HepG2 (cell line): ENCODE measurements around the gene ANKRD42. TPM values are rescaled to one million over a fixed set of nuclear protein-coding genes. Genes with fewer than 3 reads are reported as not detected.

Experiments used
- CCAR2 ChIP-seq: fragments of 200-400 bp; formaldehyde crosslinking; optimal IDR thresholded peaks from 2 replicates; pipeline ENCODE3; 2018; ENCODE audit warnings: low read depth, mild to moderate bottlenecking, low read length, moderate library complexity
- ELF3 ChIP-seq: IDR thresholded peaks from 2 replicates; pipeline ENCODE4 v1.6.1; 2016; ENCODE audit warnings: missing genetic modification reagents, missing compliant biosample characterization
- ERF ChIP-seq: IDR thresholded peaks from 2 replicates; pipeline ENCODE4 v1.6.1; 2018; ENCODE audit warnings: missing biosample characterization, missing genetic modification reagents
- GABPA ChIP-seq, 2 experiments: IDR thresholded peaks; 2 replicates each; pipeline ENCODE4 v1.6.1; 2011 to 2016; ENCODE audit warnings: low read depth in 2 of 2, low read length in 1 of 2, missing biosample characterization in 1 of 2, missing genetic modification characterization in 1 of 2
- HOXA3 ChIP-seq: sonication (generic); formaldehyde crosslinking; IDR thresholded peaks from 2 replicates; pipeline ENCODE4 v1.5.0; 2020; ENCODE audit warnings: missing genetic modification reagents
- KDM5B ChIP-seq: sonication (generic); formaldehyde crosslinking; IDR thresholded peaks from 2 replicates; pipeline ENCODE4 v1.4.0; 2020; ENCODE audit warnings: missing genetic modification reagents, mild to moderate bottlenecking, borderline replicate concordance
- MIER3 ChIP-seq: IDR thresholded peaks from 2 replicates; pipeline ENCODE4 v1.6.1; 2016; ENCODE audit warnings: missing compliant biosample characterization, borderline replicate concordance
- MTA1 ChIP-seq: sonication (generic); formaldehyde crosslinking; IDR thresholded peaks from 2 replicates; pipeline ENCODE4 v1.4.0; 2020; ENCODE audit warnings: missing genetic modification reagents, mild to moderate bottlenecking, borderline replicate concordance
- MYC ChIP-seq: sonication (generic); formaldehyde crosslinking; IDR thresholded peaks from 2 replicates; pipeline ENCODE4 v1.9.0; 2021; ENCODE audit warnings: missing genetic modification reagents, borderline replicate concordance
- RBM39 ChIP-seq: fragments of 200-400 bp; formaldehyde crosslinking; IDR thresholded peaks from one replicate; pipeline ENCODE4 v1.6.1; 2018; ENCODE audit warnings: antibody characterized with exemption, mild to moderate bottlenecking, low read depth, low read length; ENCODE audit not compliant: poor library complexity, severe bottlenecking
- SIX1 ChIP-seq: sonication (generic); formaldehyde crosslinking; IDR thresholded peaks from 2 replicates; pipeline ENCODE4 v1.4.0; 2020; ENCODE audit warnings: missing genetic modification reagents, borderline replicate concordance
- SIX4 ChIP-seq: sonication (generic); formaldehyde crosslinking; IDR thresholded peaks from 2 replicates; pipeline ENCODE4 v1.4.0; 2020; ENCODE audit warnings: missing genetic modification reagents
- SRF ChIP-seq: IDR thresholded peaks from 2 replicates; pipeline ENCODE4 v1.6.1; 2011; ENCODE audit warnings: mild to moderate bottlenecking, low read depth, low read length, moderate library complexity
- TMF1 ChIP-seq: sonication (generic); formaldehyde crosslinking; IDR thresholded peaks from 2 replicates; pipeline ENCODE4 v1.8.1; 2022; ENCODE audit warnings: low read depth, missing genetic modification reagents
- TOE1 ChIP-seq: sonication (generic); formaldehyde crosslinking; IDR thresholded peaks from 2 replicates; pipeline ENCODE4 v1.4.0; 2020; ENCODE audit warnings: mild to moderate bottlenecking, missing genetic modification reagents
- XBP1 ChIP-seq: sonication (generic); formaldehyde crosslinking; IDR thresholded peaks from 2 replicates; pipeline ENCODE4 v1.5.0; 2020; ENCODE audit warnings: missing genetic modification reagents
- ZFYVE20 ChIP-seq: sonication (generic); formaldehyde crosslinking; IDR thresholded peaks from 2 replicates; pipeline ENCODE4 v1.8.0; 2023; ENCODE audit warnings: low read depth, mild to moderate bottlenecking, moderate library complexity, missing genetic modification reagents, borderline replicate concordance
- ZNF562 ChIP-seq: sonication (generic); formaldehyde crosslinking; IDR thresholded peaks from 2 replicates; pipeline ENCODE4 v1.8.0; 2022; ENCODE audit warnings: missing genetic modification reagents, borderline replicate concordance
- ZNF709 ChIP-seq: sonication (generic); formaldehyde crosslinking; IDR thresholded peaks from 2 replicates; pipeline ENCODE4 v1.5.0; 2020; ENCODE audit warnings: mild to moderate bottlenecking, missing genetic modification reagents
- ZNF746 ChIP-seq: sonication (generic); formaldehyde crosslinking; IDR thresholded peaks from 2 replicates; pipeline ENCODE4 v1.8.0; 2022; ENCODE audit warnings: mild to moderate bottlenecking, missing genetic modification reagents
- ZNF773 ChIP-seq: sonication (generic); formaldehyde crosslinking; IDR thresholded peaks from 2 replicates; pipeline ENCODE4 v1.4.0; 2020; ENCODE audit warnings: missing genetic modification reagents, borderline replicate concordance
- polyA plus RNA-seq, 8 experiments: library from polyadenylated mRNA; depleted of rRNA in 3 of 8; stranded (reverse) in 7 of 8; unstranded in 1 of 8; fragments of >200 nt; fragmentation: Illumina TruSeq in 4 of 8; extraction: Trizol in 4 of 8; gene quantifications; 2 replicates each; pipeline versions ENCODE4 v1.2.1 to v1.2.3, GENCODE V29; 2011 to 2016; ENCODE audit warnings: low read depth in 4 of 8, missing spikeins in 1 of 8, mixed read lengths in 1 of 8; ENCODE audit not compliant: insufficient read depth in 1 of 8
- total RNA-seq, 5 experiments: library from RNA; depleted of rRNA; stranded (reverse); fragments of >200 nt; fragmentation: Illumina TruSeq; extraction: Trizol; gene quantifications; 2 replicates each; pipeline ENCODE4 v1.2.3, GENCODE V29; 2016; ENCODE audit warnings: low read depth in 1 of 5
- TF ChIP-seq, protein P1 (sequence below): sonication (generic); formaldehyde crosslinking; IDR thresholded peaks from 2 replicates; pipeline ENCODE4 v1.5.0; 2020; ENCODE audit warnings: mild to moderate bottlenecking, missing genetic modification reagents, moderate library complexity
- TF ChIP-seq, protein P2 (sequence below): sonication (generic); formaldehyde crosslinking; IDR thresholded peaks from 2 replicates; pipeline ENCODE4 v1.5.1; 2020; ENCODE audit warnings: mild to moderate bottlenecking, missing genetic modification reagents, borderline replicate concordance
- TF ChIP-seq, protein P3 (sequence below): sonication (generic); formaldehyde crosslinking; IDR thresholded peaks from 2 replicates; pipeline ENCODE4 v1.4.0; 2020; ENCODE audit warnings: missing genetic modification reagents, borderline replicate concordance

ANKRD42 gene
- total and polyA plus RNA-seq, 2 of the 13 experiments (the other 11 are each of a cell fraction or from before 2014, with no cell fraction given): 2.2 to 3.7 TPM

DNA sequence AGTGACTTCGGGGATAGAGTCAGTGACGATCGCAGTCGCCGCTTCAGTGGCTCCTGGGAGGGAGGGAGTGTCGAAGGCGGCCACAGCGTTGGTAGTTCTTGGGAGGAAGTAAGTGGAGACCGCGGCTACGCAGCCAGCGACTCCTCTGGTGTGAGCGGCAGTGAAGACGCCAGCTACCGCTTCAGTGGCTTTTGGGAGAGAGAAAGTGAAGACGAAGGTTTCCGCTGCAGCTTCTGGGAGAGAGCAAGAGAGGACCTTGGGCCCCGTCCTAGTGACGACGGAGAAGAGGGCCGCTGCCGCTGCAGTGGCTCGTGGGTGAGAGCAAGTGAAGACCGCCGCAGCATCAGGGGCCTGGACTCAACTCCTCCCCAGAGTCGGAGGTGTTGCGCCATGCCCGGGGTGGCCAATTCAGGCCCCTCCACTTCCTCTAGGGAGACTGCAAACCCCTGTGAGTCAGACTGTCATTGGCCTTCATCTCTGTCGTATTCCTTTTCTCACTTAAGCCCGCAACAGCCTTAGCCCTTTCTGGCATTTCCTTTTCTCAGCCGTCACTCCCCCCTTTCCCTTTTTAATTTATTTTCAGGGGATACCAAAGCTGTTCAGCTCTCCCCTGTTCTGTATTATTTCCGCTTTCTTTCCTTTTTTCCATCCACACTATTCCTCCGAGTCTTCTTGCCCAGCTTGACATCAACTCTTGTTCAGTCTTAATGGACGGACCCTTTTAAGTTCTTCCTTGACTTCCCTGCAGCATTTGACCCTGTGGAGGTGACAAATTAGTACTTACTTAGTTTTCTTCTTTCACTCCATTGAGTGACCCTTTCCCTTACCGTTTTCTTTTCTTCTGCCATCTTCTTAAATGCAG is 1.0 kb downstream of the ANKRD42 start (continued):
- TF ChIP-seq XBP1 (CRISPR knock-in tag): no peak
- TF ChIP-seq KDM5B (CRISPR knock-in tag): peak; percentile 66; the same call in 1 of the 2 replicates
- TF ChIP-seq TOE1: no peak
- no peak for TF ChIP-seq ZNF746 (CRISPR knock-in tag)
- TF ChIP-seq MTA1: 0 out of 2 replicates have a peak, but pooled peaks have one; percentile 54
- peak; percentile 37 for TF ChIP-seq RBM39
- TF ChIP-seq, protein P1, sequence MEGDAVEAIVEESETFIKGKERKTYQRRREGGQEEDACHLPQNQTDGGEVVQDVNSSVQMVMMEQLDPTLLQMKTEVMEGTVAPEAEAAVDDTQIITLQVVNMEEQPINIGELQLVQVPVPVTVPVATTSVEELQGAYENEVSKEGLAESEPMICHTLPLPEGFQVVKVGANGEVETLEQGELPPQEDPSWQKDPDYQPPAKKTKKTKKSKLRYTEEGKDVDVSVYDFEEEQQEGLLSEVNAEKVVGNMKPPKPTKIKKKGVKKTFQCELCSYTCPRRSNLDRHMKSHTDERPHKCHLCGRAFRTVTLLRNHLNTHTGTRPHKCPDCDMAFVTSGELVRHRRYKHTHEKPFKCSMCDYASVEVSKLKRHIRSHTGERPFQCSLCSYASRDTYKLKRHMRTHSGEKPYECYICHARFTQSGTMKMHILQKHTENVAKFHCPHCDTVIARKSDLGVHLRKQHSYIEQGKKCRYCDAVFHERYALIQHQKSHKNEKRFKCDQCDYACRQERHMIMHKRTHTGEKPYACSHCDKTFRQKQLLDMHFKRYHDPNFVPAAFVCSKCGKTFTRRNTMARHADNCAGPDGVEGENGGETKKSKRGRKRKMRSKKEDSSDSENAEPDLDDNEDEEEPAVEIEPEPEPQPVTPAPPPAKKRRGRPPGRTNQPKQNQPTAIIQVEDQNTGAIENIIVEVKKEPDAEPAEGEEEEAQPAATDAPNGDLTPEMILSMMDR: 0 out of 2 replicates have a peak, but pooled peaks have one; percentile 6
- peak; percentile 29; the same call in 1 of the 2 replicates for TF ChIP-seq GABPA (IDR thresholded peaks at IDR 0.05; ENCODE audit: low read depth, low read length)
- peak; percentile 64 for TF ChIP-seq GABPA (CRISPR knock-in tag; IDR thresholded peaks at IDR 0.05; ENCODE audit: low read depth)
- no peak for TF ChIP-seq SIX4 (CRISPR knock-in tag)
- TF ChIP-seq, protein P2, sequence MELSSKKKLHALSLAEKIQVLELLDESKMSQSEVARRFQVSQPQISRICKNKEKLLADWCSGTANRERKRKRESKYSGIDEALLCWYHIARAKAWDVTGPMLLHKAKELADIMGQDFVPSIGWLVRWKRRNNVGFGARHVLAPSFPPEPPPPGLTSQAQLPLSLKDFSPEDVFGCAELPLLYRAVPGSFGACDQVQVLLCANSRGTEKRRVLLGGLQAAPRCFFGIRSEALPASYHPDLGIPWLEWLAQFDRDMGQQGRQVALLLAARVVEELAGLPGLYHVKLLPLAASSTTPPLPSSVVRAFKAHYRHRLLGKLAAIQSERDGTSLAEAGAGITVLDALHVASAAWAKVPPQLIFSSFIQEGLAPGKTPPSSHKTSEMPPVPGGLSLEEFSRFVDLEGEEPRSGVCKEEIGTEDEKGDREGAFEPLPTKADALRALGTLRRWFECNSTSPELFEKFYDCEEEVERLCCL (CRISPR knock-in tag): no peak
- no peak for TF ChIP-seq SRF
- no peak for TF ChIP-seq ZNF709 (CRISPR knock-in tag)
- TF ChIP-seq MYC (CRISPR knock-in tag): peak; percentile 22; the same call in 1 of the 2 replicates
- no peak for TF ChIP-seq ZNF773
- TF ChIP-seq, protein P3, sequence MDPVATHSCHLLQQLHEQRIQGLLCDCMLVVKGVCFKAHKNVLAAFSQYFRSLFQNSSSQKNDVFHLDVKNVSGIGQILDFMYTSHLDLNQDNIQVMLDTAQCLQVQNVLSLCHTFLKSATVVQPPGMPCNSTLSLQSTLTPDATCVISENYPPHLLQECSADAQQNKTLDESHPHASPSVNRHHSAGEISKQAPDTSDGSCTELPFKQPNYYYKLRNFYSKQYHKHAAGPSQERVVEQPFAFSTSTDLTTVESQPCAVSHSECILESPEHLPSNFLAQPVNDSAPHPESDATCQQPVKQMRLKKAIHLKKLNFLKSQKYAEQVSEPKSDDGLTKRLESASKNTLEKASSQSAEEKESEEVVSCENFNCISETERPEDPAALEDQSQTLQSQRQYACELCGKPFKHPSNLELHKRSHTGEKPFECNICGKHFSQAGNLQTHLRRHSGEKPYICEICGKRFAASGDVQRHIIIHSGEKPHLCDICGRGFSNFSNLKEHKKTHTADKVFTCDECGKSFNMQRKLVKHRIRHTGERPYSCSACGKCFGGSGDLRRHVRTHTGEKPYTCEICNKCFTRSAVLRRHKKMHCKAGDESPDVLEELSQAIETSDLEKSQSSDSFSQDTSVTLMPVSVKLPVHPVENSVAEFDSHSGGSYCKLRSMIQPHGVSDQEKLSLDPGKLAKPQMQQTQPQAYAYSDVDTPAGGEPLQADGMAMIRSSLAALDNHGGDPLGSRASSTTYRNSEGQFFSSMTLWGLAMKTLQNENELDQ: no peak
- TF ChIP-seq MIER3: peak; percentile 23; the same call in 1 of the 2 replicates
- peak; percentile 65; the same call in 1 of the 2 replicates for TF ChIP-seq TMF1 (CRISPR knock-in tag)
- no peak for TF ChIP-seq SIX1 (CRISPR knock-in tag)
- TF ChIP-seq ERF (CRISPR knock-in tag): no peak
- TF ChIP-seq CCAR2: no peak
- TF ChIP-seq HOXA3: peak; percentile 15; the same call in 1 of the 2 replicates
- TF ChIP-seq ELF3: peak; percentile 46; the same call in 1 of the 2 replicates
- no peak for TF ChIP-seq ZNF562 (CRISPR knock-in tag)
- no peak for TF ChIP-seq ZFYVE20 (CRISPR knock-in tag)
